ENCODE measurements around the gene KLRC1.
"Not testable (repeated sequence)": the region's sequence is repeated elsewhere in the genome, so short reads cannot be mapped to it uniquely, and the experiment has no call there.

Gene KLRC1

DNA sequence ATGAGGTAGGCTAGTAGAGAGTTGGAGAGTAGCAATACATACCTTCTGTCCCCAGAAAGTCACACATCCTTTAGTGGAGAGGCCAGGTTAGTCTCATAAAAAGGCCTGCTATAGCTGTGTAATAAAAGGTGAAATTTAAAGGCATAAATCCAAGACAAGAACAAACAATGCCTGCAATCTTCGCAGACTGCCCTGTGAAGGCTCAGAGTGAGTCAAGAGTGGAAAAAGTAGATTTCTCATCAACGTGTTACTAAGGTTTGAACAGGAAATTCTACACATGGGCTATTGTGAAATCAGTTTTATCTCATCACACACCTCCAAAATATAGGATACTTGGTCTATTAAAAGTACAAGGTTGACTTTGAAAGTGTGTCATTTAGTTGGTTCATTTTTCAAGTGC, at the start of gene KLRC1:
TSS of gene KLRC1 (minus strand) at position 222 of the 400 bp plus-strand sequence. CDS start 2,221 bp downstream, outside the sequence.
- DNase-seq (ENCODE audit: low read depth in 2 of 3, low spot score in 1 of 3), result no peak

GRCh38 chr12:10501030-10501429, 47.9 kb upstream of the KLRC1 start:
- no peak for DNase-seq (ENCODE audit: low read depth in 2 of 3, low spot score in 1 of 3)

- DNase-seq (ENCODE audit: low read depth in 2 of 3, low spot score in 1 of 3), result no peak
Measured at GRCh38 chr12:10498042-10498441, 44.9 kb upstream of the KLRC1 start.

- peak in 2 of 3 donors; percentile 8 to 11 for DNase-seq (ENCODE audit: low read depth in 2 of 3, low spot score in 1 of 3)
Measured at GRCh38 chr12:10497602-10498001, 44.4 kb upstream of the KLRC1 start.

DNA sequence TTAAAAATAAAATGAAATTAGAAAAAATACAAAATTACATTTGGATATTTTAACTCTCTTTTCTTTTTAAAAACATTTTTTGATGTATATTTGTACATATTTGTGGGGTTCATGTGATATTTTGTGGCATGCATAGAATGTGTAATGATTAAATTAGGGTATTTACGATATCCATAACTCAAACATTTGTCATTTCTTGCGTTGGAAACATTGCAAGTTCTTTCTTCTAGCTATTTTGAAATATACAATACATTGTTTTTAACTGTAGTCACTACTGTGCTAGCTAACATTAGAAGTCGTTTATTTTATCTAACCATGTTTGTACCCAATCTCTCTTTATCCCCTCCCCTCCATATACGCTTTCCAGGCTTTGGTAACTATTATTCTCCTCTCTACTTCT, 38.6 kb upstream of the KLRC1 start:
- DNase-seq (ENCODE audit: low read depth in 2 of 3, low spot score in 1 of 3), result no peak

DNA sequence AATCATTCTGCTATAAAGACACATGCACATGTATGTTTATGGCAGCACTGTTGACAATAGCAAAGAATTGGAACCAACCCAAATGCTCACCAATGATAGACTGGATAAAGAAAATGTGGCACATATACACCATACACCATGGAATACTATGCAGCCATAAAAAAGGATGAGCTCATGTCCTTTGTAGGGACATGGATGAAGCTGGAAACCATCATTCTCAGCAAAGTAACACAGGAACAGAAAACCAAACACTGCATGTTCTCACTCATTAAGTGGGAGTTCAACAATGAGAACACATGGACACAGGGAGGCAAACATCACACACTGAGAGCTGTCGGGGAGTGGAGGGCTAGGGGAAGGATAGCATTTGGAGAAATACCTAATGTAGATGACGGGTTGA, 34.2 kb upstream of the KLRC1 start:
- DNase-seq (ENCODE audit: low read depth in 2 of 3, low spot score in 1 of 3), result not testable (repeated sequence)

- not testable (repeated sequence) for DNase-seq (ENCODE audit: low read depth in 2 of 3, low spot score in 1 of 3)
Measured at GRCh38 chr12:10481901-10482300, 28.7 kb upstream of the KLRC1 start.

DNA sequence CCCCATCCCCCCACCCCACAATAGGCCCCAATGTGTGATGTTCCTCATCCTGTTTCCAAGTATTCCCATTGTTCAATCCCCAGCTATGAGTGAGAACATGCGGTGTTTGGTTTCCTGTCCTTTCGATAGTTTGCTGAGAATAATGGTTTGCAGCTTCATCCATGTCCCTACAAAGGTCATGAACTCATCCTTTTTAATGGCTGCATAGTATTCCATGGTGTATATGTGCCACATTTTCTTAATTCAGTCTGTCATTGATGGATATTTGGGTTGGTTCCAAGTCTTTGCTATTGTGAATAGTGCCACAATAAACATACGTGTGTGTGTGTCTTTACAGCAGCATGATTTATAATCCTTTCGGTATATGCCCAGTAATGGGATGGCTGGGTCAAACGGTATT, 19.6 kb upstream of the KLRC1 start:
- not testable (repeated sequence) for DNase-seq (ENCODE audit: low read depth in 2 of 3, low spot score in 1 of 3)

- no peak for DNase-seq (ENCODE audit: low read depth in 2 of 3, low spot score in 1 of 3)
Measured at GRCh38 chr12:10469701-10470100, 16.5 kb upstream of the KLRC1 start.

GRCh38 chr12:10466311-10466710, 13.1 kb upstream of the KLRC1 start:
- no peak for DNase-seq (ENCODE audit: low read depth in 2 of 3, low spot score in 1 of 3)

GRCh38 chr12:10457760-10458159, 4.6 kb upstream of the KLRC1 start:
- DNase-seq (ENCODE audit: low read depth in 2 of 3, low spot score in 1 of 3), result no peak

- DNase-seq (ENCODE audit: low read depth in 2 of 3, low spot score in 1 of 3), result no peak
Measured at GRCh38 chr12:10456856-10457255, 3.7 kb upstream of the KLRC1 start.

DNA sequence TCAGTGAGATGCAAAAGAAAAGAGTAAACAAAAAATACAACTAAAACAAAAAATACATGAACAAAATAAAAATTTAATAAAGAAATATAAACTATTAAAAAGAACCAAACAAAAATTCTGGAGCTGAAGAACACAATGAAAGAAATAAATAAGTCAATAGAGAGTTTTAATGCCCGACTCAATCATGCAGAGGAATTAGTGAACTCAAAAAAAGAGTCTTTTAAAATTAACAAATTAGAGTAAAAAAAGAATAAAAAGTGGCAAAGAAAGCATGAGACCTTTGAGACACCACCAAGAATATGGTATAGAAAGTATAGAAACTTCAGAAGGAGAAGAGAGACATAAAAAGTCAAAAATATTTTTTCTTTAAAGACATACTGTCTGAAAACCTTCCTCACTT, 2.6 kb upstream of the KLRC1 start:
- DNase-seq (ENCODE audit: low read depth in 2 of 3, low spot score in 1 of 3), result no peak

- DNase-seq (ENCODE audit: low read depth in 2 of 3, low spot score in 1 of 3), result no peak
Measured at GRCh38 chr12:10454531-10454930, 1.4 kb upstream of the KLRC1 start.

- DNase-seq (ENCODE audit: low read depth in 2 of 3, low spot score in 1 of 3), result no peak
Measured at GRCh38 chr12:10448236-10448635, 4.9 kb downstream of the KLRC1 start.

DNA sequence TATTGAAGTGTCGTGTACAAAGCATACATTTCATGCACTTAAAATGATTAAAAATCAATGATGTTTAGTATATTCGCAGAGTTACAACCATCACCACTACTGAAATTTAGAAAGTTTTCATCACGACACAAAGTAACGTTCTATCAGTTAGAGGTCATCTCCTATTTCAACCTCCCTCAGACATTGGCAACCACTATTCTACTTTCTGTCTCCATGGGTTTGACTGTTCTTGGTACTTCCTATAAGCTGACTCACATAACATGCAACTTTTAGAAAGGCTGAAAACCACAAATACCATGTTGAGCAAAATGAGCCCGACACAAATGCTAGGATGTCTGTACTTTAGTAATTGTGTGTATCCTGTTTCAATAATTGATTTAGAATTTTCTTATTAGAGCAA, 7.1 kb downstream of the KLRC1 start:
- DNase-seq (ENCODE audit: low read depth in 2 of 3, low spot score in 1 of 3), result not testable (repeated sequence)

- DNase-seq (ENCODE audit: low read depth in 2 of 3, low spot score in 1 of 3), result not testable (repeated sequence)
Measured at GRCh38 chr12:10441144-10441543, 12.0 kb downstream of the KLRC1 start.

GRCh38 chr12:10439608-10440274, 13.4 kb downstream of the KLRC1 start:
- not testable (repeated sequence) for DNase-seq (ENCODE audit: low read depth in 2 of 3, low spot score in 1 of 3)

GRCh38 chr12:10437601-10438000, 15.6 kb downstream of the KLRC1 start:
- DNase-seq (ENCODE audit: low read depth in 2 of 3, low spot score in 1 of 3), result not testable (repeated sequence)

DNA sequence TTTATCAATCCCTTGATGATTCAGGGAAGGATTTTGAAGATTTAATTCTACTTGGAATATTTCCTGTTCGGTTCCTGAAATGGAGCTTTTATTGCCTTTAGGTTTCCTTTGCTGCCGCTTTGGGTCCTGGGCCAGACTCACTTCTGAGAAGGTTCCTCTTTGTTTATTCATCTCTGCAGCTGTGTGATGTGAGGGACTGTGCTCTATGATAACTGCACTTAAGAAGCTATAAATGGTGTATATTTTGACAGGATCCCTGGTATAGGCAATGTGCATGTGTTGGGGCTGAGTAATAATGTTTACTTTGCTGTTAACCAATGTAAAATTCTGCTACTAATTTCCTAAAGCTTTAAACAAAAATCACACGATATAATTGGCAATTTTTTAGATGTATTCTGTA, 17.4 kb downstream of the KLRC1 start, which contains the start of gene KLRC2:
TSS of gene KLRC2 (minus strand) at position 195 of the 400 bp plus-strand sequence. CDS start at position 171, 24 bp downstream.
- DNase-seq (ENCODE audit: low read depth in 2 of 3, low spot score in 1 of 3), result not testable (repeated sequence)

DNA sequence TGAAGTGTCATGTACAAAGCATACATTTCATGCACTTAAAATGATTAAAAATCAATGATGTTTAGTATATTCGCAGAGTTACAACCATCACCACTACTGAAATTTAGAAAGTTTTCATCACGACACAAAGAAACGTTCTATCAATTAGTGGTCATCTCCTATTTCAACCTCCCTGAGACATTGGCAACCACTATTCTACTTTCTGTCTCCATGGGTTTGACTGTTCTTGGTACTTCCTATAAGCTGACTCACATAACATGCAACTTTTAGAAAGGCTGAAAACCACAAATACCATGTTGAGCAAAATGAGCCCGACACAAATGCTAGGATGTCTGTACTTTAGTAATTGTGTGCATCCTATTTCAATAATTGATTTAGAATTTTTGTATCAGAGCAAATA, 22.6 kb downstream of the KLRC1 start:
- DNase-seq (ENCODE audit: low read depth in 2 of 3, low spot score in 1 of 3), result not testable (repeated sequence)

DNA sequence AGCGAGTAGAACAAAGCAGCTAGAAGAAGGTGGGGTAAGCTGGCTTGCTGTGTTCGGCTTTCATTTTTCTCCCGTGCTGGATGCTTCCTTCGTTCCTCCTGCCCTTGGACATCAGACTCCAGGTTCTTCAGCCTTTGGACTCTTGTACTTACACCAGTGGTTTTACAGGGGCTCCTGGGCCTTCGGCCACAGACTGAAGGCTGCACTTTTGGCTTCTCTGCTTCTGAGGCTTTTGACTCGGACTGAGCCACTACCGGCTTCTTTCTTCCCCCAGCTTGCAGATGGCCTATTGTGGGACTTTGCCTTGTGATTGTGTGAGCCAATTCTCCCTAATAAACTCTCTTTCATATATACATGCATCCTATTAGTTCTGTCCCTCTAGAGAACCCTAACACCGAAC, 27.2 kb downstream of the KLRC1 start:
- not testable (repeated sequence) for DNase-seq (ENCODE audit: low read depth in 2 of 3, low spot score in 1 of 3)

DNA sequence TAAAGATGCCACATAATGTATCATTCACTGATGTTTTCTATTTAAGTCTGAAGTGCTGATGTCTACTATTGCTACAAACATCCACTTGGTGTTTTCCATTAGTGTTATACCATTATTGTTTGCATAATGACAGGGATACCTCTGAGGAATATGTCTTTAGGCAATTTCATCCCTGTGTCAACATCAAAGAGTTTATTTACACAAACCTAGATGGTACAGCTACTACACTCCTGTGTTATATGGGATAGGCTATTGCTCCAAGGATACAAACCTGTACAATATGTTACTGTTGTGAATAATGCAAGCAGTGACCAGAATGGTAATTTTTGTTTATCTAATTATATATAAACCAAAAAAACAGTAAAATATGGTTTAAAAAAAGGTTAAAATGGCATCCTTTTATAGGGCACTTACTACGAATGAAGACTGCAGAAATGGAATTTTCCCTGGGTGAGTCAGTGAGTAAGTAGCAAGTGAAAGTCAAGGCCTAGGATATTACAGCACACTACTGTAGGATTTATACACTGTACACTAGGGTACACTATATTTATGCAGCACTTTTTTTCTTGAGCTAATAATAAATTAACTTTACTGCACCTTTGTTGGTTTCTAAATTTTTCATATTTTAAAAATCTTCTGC, 28.8 kb downstream of the KLRC1 start:
- DNase-seq (ENCODE audit: low read depth in 2 of 3, low spot score in 1 of 3), result not testable (repeated sequence)
